Measurements from ENCODE around the gene COA4.

- TF ChIP-seq, protein P1, sequence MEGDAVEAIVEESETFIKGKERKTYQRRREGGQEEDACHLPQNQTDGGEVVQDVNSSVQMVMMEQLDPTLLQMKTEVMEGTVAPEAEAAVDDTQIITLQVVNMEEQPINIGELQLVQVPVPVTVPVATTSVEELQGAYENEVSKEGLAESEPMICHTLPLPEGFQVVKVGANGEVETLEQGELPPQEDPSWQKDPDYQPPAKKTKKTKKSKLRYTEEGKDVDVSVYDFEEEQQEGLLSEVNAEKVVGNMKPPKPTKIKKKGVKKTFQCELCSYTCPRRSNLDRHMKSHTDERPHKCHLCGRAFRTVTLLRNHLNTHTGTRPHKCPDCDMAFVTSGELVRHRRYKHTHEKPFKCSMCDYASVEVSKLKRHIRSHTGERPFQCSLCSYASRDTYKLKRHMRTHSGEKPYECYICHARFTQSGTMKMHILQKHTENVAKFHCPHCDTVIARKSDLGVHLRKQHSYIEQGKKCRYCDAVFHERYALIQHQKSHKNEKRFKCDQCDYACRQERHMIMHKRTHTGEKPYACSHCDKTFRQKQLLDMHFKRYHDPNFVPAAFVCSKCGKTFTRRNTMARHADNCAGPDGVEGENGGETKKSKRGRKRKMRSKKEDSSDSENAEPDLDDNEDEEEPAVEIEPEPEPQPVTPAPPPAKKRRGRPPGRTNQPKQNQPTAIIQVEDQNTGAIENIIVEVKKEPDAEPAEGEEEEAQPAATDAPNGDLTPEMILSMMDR (IDR thresholded peaks at IDR 0.05), result no peak
- TF ChIP-seq POLR2AphosphoS5 (IDR thresholded peaks at IDR 0.05; ENCODE audit: low read depth, low read length) (peak; percentile 15; the same call in 1 of the 2 replicates), REST (IDR thresholded peaks at IDR 0.05; ENCODE audit: insufficient read depth in 1 of 2, low read depth in 2 of 2, low read length in 1 of 2) (no peak)
These were observed 7.2 kb downstream of the COA4 start for GRCh38 chr11:73869332-73869949.
